HepG2 (cell line): ENCODE results near the gene NOX3. TPM values are rescaled to one million over a fixed set of nuclear protein-coding genes. Genes with fewer than 3 reads are reported as not detected.

ENCODE experiments used
- ATAC-seq: fragments of 200-7000 bp; cut with Tn5 transposase; 3 replicates; pipeline ENCODE4 v1.9.1; 2020; ENCODE audit warnings: mild to moderate bottlenecking, moderate library complexity
- Bru-seq: library from RNA; stranded (reverse); fragments of 400-500 nt; gene quantifications from one replicate; lab custom pipeline; 2021; lab: Mats Ljungman, UMichigan
- BruChase-seq, 2 experiments: library from RNA; stranded (reverse); fragments of 400-500 nt; gene quantifications; one replicate each; lab custom pipeline; 2021; lab: Mats Ljungman, UMichigan
- BruUV-seq: library from RNA; stranded (reverse); fragments of 400-500 nt; replicated peaks from 2 replicates; lab custom pipeline; 2021; lab: Mats Ljungman, UMichigan
- CTCF ChIA-PET: fragments of 300-600 bp; formaldehyde crosslinking; extraction: SDS; loops from one replicate; lab custom pipeline; 2021; ENCODE audit warnings: low total read pairs, inconsistent platforms, low intra/inter-chr PET ratio; lab: Yijun Ruan, JAX
- POLR2A ChIA-PET: fragments of 350-600 bp; sonication (Branson Sonifier 250); formaldehyde crosslinking; loops from one replicate; lab custom pipeline; 2020; ENCODE audit warnings: antibody characterized with exemption, inconsistent platforms; lab: Yijun Ruan, JAX
- DNase-seq: peaks from one replicate; pipeline ENCODE4 v3.0.0-alpha.2; 2015; ENCODE audit warnings: low spot score
- FAIRE-seq: peaks from 3 replicates; lab custom pipeline; 2011; peaks lifted over from hg19 to GRCh38; lab: Jason Lieb, UNC
- H2AFZ ChIP-seq: one replicate; pipeline ENCODE4 v1.6.1; 2011; ENCODE audit warnings: low read length, inconsistent platforms
- H3K27ac ChIP-seq: fragments of 300-600 bp; 3 replicates; pipeline ENCODE4 v1.8.0; 2011; ENCODE audit warnings: mixed run types, mild to moderate bottlenecking, mixed read lengths, low read length, inconsistent platforms; ENCODE audit not compliant: insufficient read depth; ENCODE audit errors: extremely low read length
- H3K27me3 ChIP-seq, 2 experiments: fragments of 200-600 bp in 1 of 2; 2 replicates in 1 of 2; 3 replicates in 1 of 2; pipeline versions ENCODE4 v1.6.0 to v1.8.0; 2011; ENCODE audit warnings: low read length in 2 of 2, mild to moderate bottlenecking in 2 of 2, moderate library complexity in 2 of 2, inconsistent platforms in 1 of 2; ENCODE audit not compliant: insufficient read depth in 2 of 2, control insufficient read depth in 1 of 2
- H3K36me3 ChIP-seq, 2 experiments: fragments of 200-600 bp in 1 of 2; replicated peaks in 1 of 2; 2 replicates in 1 of 2; 3 replicates in 1 of 2; pipeline versions ENCODE4 v1.5.1 to v1.8.0; 2011; ENCODE audit warnings: low read length in 2 of 2, inconsistent platforms in 1 of 2; ENCODE audit not compliant: insufficient read depth in 2 of 2, control insufficient read depth in 1 of 2
- H3K4me1 ChIP-seq: 2 replicates; pipeline ENCODE4 v1.5.1; 2012; ENCODE audit warnings: low read length, inconsistent platforms; ENCODE audit not compliant: insufficient read depth
- H3K4me2 ChIP-seq: 2 replicates; pipeline ENCODE4 v1.6.0; 2011; ENCODE audit warnings: low read depth, low read length, inconsistent platforms
- H3K4me3 ChIP-seq, 3 experiments: fragments of 200-600 bp in 1 of 3; sonication (generic), shearing (Covaris generic) in 1 of 3; replicated peaks in 1 of 3; 2 replicates each; pipeline ENCODE4 v1.5.1; 2011 to 2016; ENCODE audit warnings: low read length in 3 of 3, inconsistent platforms in 2 of 3, low read depth in 2 of 3, mild to moderate bottlenecking in 2 of 3, control low read depth in 1 of 3, mixed read lengths in 1 of 3; ENCODE audit not compliant: insufficient read depth in 1 of 3
- H3K79me2 ChIP-seq: one replicate; pipeline ENCODE4 v1.6.1; 2011; ENCODE audit warnings: low read length, inconsistent platforms; ENCODE audit not compliant: insufficient read depth
- H3K9ac ChIP-seq: 2 replicates; pipeline ENCODE4 v1.6.0; 2011; ENCODE audit warnings: mild to moderate bottlenecking, low read depth, low read length, inconsistent platforms; ENCODE audit not compliant: insufficient read depth
- H3K9me3 ChIP-seq: 2 replicates; pipeline ENCODE4 v1.5.1; 2012; ENCODE audit warnings: mild to moderate bottlenecking, low read length
- H4K20me1 ChIP-seq: 2 replicates; pipeline ENCODE4 v1.6.0; 2011; ENCODE audit warnings: inconsistent platforms, mild to moderate bottlenecking, low read length, moderate library complexity; ENCODE audit not compliant: insufficient read depth
- ATAD3A ChIP-seq: sonication (generic); formaldehyde crosslinking; IDR thresholded peaks from 2 replicates; pipeline ENCODE4 v1.4.0; 2020; ENCODE audit warnings: missing genetic modification reagents
- CHD4 ChIP-seq: fragments of 200-600 bp; sonication (generic); IDR thresholded peaks from 2 replicates; pipeline ENCODE4 v1.7.0; 2017; ENCODE audit warnings: mild to moderate bottlenecking, low read length, borderline replicate concordance
- GABPA ChIP-seq, 2 experiments: IDR thresholded peaks; 2 replicates each; pipeline ENCODE4 v1.6.1; 2011 to 2016; ENCODE audit warnings: low read depth in 2 of 2, low read length in 1 of 2, missing biosample characterization in 1 of 2, missing genetic modification characterization in 1 of 2
- GLI4 ChIP-seq: sonication (generic); formaldehyde crosslinking; IDR thresholded peaks from 2 replicates; pipeline ENCODE4 v1.5.1; 2020; ENCODE audit warnings: missing genetic modification reagents, mild to moderate bottlenecking, moderate library complexity, borderline replicate concordance
- GTF2F1 ChIP-seq: fragments of 150-350 bp; IDR thresholded peaks from 2 replicates; pipeline ENCODE4 v1.6.1; 2014; ENCODE audit warnings: low read length
- HCFC1 ChIP-seq: fragments of 150-350 bp; IDR thresholded peaks from 2 replicates; pipeline ENCODE4 v1.6.1; 2014; ENCODE audit warnings: low read depth, low read length
- JUNB ChIP-seq: sonication (generic); formaldehyde crosslinking; IDR thresholded peaks from 2 replicates; pipeline ENCODE4 v1.8.0; 2022; ENCODE audit warnings: missing genetic modification reagents, mild to moderate bottlenecking, borderline replicate concordance
- MIER3 ChIP-seq: IDR thresholded peaks from 2 replicates; pipeline ENCODE4 v1.6.1; 2016; ENCODE audit warnings: missing compliant biosample characterization, borderline replicate concordance
- RARG ChIP-seq: sonication (generic); formaldehyde crosslinking; IDR thresholded peaks from 2 replicates; pipeline ENCODE4 v1.4.0; 2020; ENCODE audit warnings: low read depth, mild to moderate bottlenecking, missing genetic modification reagents
- SETDB1 ChIP-seq: sonication (generic); formaldehyde crosslinking; IDR thresholded peaks from 2 replicates; pipeline ENCODE4 v1.5.1; 2020; ENCODE audit warnings: missing genetic modification reagents, mild to moderate bottlenecking, borderline replicate concordance
- SSRP1 ChIP-seq: IDR thresholded peaks from 2 replicates; pipeline ENCODE4 v1.6.1; 2016; ENCODE audit warnings: control low read depth
- TAF15 ChIP-seq: fragments of 200-400 bp; formaldehyde crosslinking; IDR thresholded peaks from one replicate; pipeline ENCODE4 v1.6.1; 2018; ENCODE audit warnings: mild to moderate bottlenecking, low read depth, low read length; ENCODE audit not compliant: poor library complexity, severe bottlenecking
- ZNF136 ChIP-seq: sonication (generic); formaldehyde crosslinking; IDR thresholded peaks from 2 replicates; pipeline ENCODE4 v1.8.1; 2022; ENCODE audit warnings: low read depth, mild to moderate bottlenecking, moderate library complexity, missing genetic modification reagents
- ZNF282 ChIP-seq: fragments of 450-650 bp; IDR thresholded peaks from 2 replicates; pipeline ENCODE4 v1.6.1; 2018; ENCODE audit not compliant: partially characterized antibody
- ZNF3 ChIP-seq: IDR thresholded peaks from 2 replicates; pipeline ENCODE4 v1.7.0; 2017; ENCODE audit warnings: inconsistent platforms
- ZNF382 ChIP-seq: sonication (generic); formaldehyde crosslinking; IDR thresholded peaks from 2 replicates; pipeline ENCODE4 v1.5.0; 2020; ENCODE audit warnings: missing genetic modification reagents, mild to moderate bottlenecking, borderline replicate concordance
- ZNF549 ChIP-seq: sonication (generic); formaldehyde crosslinking; IDR thresholded peaks from 2 replicates; pipeline ENCODE4 v1.5.0; 2020; ENCODE audit warnings: missing genetic modification reagents
- WGBS: methylation state at CpG from one replicate; pipeline ENCODE4 v1.1.6; 2017; ENCODE audit warnings: low lambda C conversion rate; 5-methylcytosine and 5-hydroxymethylcytosine counted together
- in situ Hi-C: cut with HindIII; loops from 2 replicates; pipeline ENCODE4 v1.10.0; 2017; ENCODE audit warnings: low pct_unique_long_range_greater_than_20kb; ENCODE audit not compliant: extremely low pct_ligation_motif_present
- intact Hi-C: fragments of 100-400 bp; cut with micrococcal nuclease; formaldehyde crosslinking; loops from one replicate; pipeline ENCODE4 v1.10.0; 2022; ENCODE audit not compliant: unreplicated experiment
- long read RNA-seq, 2 experiments: library from RNA in 1 of 2; library from polyadenylated mRNA in 1 of 2; stranded (forward) in 1 of 2; unstranded in 1 of 2; transcript quantifications; one replicate each; pipeline ENCODE4 v2.0.0, GENCODE V29; 2019 to 2022
- polyA minus RNA-seq, 3 experiments: library from RNA; depleted of rRNA, polyadenylated mRNA; stranded (reverse); fragments of >200 nt; gene quantifications; 2 replicates each; pipeline ENCODE4 v1.2.3, GENCODE V29; 2011; ENCODE audit warnings: low replicate concordance in 1 of 3
- polyA plus RNA-seq, 8 experiments: library from polyadenylated mRNA; depleted of rRNA in 3 of 8; stranded (reverse) in 7 of 8; unstranded in 1 of 8; fragments of >200 nt; fragmentation: Illumina TruSeq in 4 of 8; extraction: Trizol in 4 of 8; gene quantifications; 2 replicates each; pipeline versions ENCODE4 v1.2.1 to v1.2.3, GENCODE V29; 2011 to 2016; ENCODE audit warnings: low read depth in 4 of 8, missing spikeins in 1 of 8, mixed read lengths in 1 of 8; ENCODE audit not compliant: insufficient read depth in 1 of 8
- total RNA-seq, 5 experiments: library from RNA; depleted of rRNA; stranded (reverse); fragments of >200 nt; fragmentation: Illumina TruSeq; extraction: Trizol; gene quantifications; 2 replicates each; pipeline ENCODE4 v1.2.3, GENCODE V29; 2016; ENCODE audit warnings: low read depth in 1 of 5
- TF ChIP-seq, protein P1 (sequence below): IDR thresholded peaks from 2 replicates; pipeline ENCODE4 v1.6.1; 2016; ENCODE audit warnings: missing biosample characterization, missing genetic modification reagents, low read depth

NOX3 gene, protein sequence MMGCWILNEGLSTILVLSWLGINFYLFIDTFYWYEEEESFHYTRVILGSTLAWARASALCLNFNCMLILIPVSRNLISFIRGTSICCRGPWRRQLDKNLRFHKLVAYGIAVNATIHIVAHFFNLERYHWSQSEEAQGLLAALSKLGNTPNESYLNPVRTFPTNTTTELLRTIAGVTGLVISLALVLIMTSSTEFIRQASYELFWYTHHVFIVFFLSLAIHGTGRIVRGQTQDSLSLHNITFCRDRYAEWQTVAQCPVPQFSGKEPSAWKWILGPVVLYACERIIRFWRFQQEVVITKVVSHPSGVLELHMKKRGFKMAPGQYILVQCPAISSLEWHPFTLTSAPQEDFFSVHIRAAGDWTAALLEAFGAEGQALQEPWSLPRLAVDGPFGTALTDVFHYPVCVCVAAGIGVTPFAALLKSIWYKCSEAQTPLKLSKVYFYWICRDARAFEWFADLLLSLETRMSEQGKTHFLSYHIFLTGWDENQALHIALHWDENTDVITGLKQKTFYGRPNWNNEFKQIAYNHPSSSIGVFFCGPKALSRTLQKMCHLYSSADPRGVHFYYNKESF
- total RNA-seq (2016; rRNA removed; fragmentation: Illumina TruSeq; extraction: Trizol) (0.18 and 0.24 TPM in 2 replicates), polyA plus RNA-seq (2011; rRNA removed) (0.09 and 0.12 TPM in 2 replicates), polyA minus RNA-seq (2011; rRNA and poly(A)+ RNA removed; ENCODE audit: low replicate concordance) (not detected in 2 replicates), Bru-seq, nascent RNA (percentile 33 among the genes with signal in this experiment), BruChase-seq, experiment 1, labeled RNA remaining after a 6-hour chase (percentile 23 among the genes with signal in this experiment), BruChase-seq, experiment 2, labeled RNA remaining after a 2-hour chase (percentile 25 among the genes with signal in this experiment)
- not detected in 2 replicates for total RNA-seq (2016; cell fraction: cytosol; rRNA removed; fragmentation: Illumina TruSeq; extraction: Trizol; ENCODE audit: low read depth)
- 0.15 and 0.17 TPM in 2 replicates for total RNA-seq (2016; cell fraction: insoluble cytoplasmic fraction; rRNA removed; fragmentation: Illumina TruSeq; extraction: Trizol)
- total RNA-seq (2016; cell fraction: membrane; rRNA removed; fragmentation: Illumina TruSeq; extraction: Trizol) = 0.19 TPM in 1 of 2 replicates, not detected in the other
- total RNA-seq (2016; cell fraction: nucleus; rRNA removed; fragmentation: Illumina TruSeq; extraction: Trizol) = 0.28 and 0.31 TPM in 2 replicates
- 0.05 TPM in 2 replicates for polyA plus RNA-seq (2011; cell fraction: cytosol; rRNA removed)
- polyA plus RNA-seq (2011; cell fraction: nucleus; rRNA removed) = not detected in 2 replicates
- polyA plus RNA-seq (2012) = 0.16 TPM in 1 of 2 replicates, not detected in the other
- 0.05 TPM in 1 of 2 replicates, not detected in the other for polyA plus RNA-seq (2016; cell fraction: cytosol; fragmentation: Illumina TruSeq; extraction: Trizol; ENCODE audit: low read depth)
- polyA plus RNA-seq (2016; cell fraction: insoluble cytoplasmic fraction; fragmentation: Illumina TruSeq; extraction: Trizol; ENCODE audit: low read depth) = 0.11 TPM in 2 replicates
- polyA plus RNA-seq (2016; cell fraction: membrane; fragmentation: Illumina TruSeq; extraction: Trizol; ENCODE audit: low read depth) = 0.15 TPM in 1 of 2 replicates, not detected in the other
- 0.44 TPM in 1 of 2 replicates, not detected in the other for polyA plus RNA-seq (2016; cell fraction: nucleus; fragmentation: Illumina TruSeq; extraction: Trizol; ENCODE audit: insufficient read depth, low read depth)
- polyA minus RNA-seq (2011; cell fraction: cytosol; rRNA and poly(A)+ RNA removed) = not detected in 2 replicates
- polyA minus RNA-seq (2011; cell fraction: nucleus; rRNA and poly(A)+ RNA removed) = 0.13 and 0.25 TPM in 2 replicates
- long read RNA-seq, experiment 1 = 0 reads
- long read RNA-seq, experiment 2, partial matches to known transcripts = 1 of 2 reads
- long read RNA-seq, experiment 2, other reads (novel, unspliced or antisense) = 1 of 2 reads

DNA sequence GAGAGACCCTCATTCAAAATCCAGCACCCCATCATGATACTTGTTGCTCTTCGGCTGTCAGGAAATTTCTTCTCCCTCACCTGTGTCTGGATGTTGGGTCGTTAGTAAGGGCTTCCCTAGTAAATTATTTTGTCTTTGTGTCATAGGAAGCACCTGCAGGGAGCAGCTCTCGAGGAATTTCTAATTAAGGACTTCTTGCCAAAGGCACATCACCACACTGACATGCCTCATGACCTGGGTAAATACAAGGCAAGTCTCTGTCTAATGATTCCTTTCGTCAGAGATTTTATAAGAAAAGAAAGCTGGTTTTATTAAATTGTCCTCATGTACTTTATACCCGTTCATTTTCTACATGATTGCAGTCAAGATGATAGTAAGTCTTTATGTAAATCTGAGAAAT, at the start of gene NOX3:
Gene NOX3, minus strand, starts transcription at position 74 of the 400 bp plus-strand sequence. Its CDS starts 39 bp downstream, at position 35.
- Histone ChIP-seq H3K9ac (no peak within 1 kb of the TSS), H3K27me3 (no peaks in the 10 kb centered on the region), H3K4me3 (no peak within 1 kb of the TSS), H2AFZ (no peak within 1 kb of the TSS), H3K36me3 (no peaks in the 10 kb centered on the region), H3K79me2 (no peaks in the 10 kb centered on the region), H3K9me3 (no peaks in the 10 kb centered on the region), H3K4me2 (no peak within 1 kb of the TSS), H3K4me1 (peaks cover under 1% of the 10 kb centered on the region), H4K20me1 (no peaks in the 10 kb centered on the region), H3K27ac (no peak within 1 kb of the TSS)
- ChIA-PET POLR2A (interaction anchor here (1.2 kb wide), 1 partner anchor 31 kb away, joined by 5 read pairs; no protein-coding TSS in a partner anchor), CTCF (no interaction called here)
- DNase-seq (no peak), FAIRE-seq (no peak), ATAC-seq (no peak)
- no TSS peak for BruUV-seq
- in situ Hi-C loops = no loop called here
- 95% methylated on average over 5 of the region's 5 CpGs for WGBS
- intact Hi-C loops = no loop called here
- TF ChIP-seq SSRP1 = no peak
- no peak for TF ChIP-seq CHD4
- TF ChIP-seq GABPA (IDR thresholded peaks at IDR 0.05; ENCODE audit: low read depth, low read length) = no peak
- no peak for TF ChIP-seq GABPA (CRISPR knock-in tag; IDR thresholded peaks at IDR 0.05; ENCODE audit: low read depth)
- TF ChIP-seq TAF15 = no peak
- TF ChIP-seq ZNF549 = no peak
- no peak for TF ChIP-seq SETDB1 (CRISPR knock-in tag)
- TF ChIP-seq HCFC1 = no peak
- TF ChIP-seq, protein P1, sequence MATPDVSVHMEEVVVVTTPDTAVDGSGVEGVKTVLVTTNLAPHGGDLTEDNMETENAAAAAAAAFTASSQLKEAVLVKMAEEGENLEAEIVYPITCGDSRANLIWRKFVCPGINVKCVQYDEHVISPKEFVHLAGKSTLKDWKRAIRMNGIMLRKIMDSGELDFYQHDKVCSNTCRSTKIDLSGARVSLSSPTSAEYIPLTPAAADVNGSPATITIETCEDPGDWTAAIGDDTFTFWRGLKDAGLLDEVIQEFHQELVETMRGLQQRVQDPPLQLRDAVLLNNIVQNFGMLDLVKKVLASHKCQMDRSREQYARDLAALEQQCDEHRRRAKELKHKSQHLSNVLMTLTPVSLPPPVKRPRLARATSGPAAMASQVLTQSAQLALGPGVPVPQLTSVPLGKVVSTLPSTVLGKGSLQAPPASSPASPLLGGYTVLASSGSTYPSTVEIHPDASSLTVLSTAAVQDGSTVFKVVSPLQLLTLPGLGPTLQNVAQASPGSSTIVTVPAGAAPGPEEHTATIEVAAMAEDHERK (CRISPR knock-in tag) = no peak
- TF ChIP-seq JUNB (CRISPR knock-in tag) = no peak
- TF ChIP-seq ZNF136 (CRISPR knock-in tag) = no peak
- no peak for TF ChIP-seq ZNF3 (CRISPR knock-in tag)
- TF ChIP-seq RARG (CRISPR knock-in tag) = no peak
- TF ChIP-seq ATAD3A (CRISPR knock-in tag) = no peak
- no peak for TF ChIP-seq ZNF382 (CRISPR knock-in tag)
- no peak for TF ChIP-seq MIER3 (CRISPR knock-in tag)
- no peak for TF ChIP-seq GLI4 (CRISPR knock-in tag)
- TF ChIP-seq GTF2F1 = no peak
- TF ChIP-seq ZNF282 = no peak
